K562 (cell line): ENCODE results near the gene ZNF790. TPM values are rescaled to one million over a fixed set of nuclear protein-coding genes. Genes with fewer than 3 reads are reported as not detected.

Experiments
- CEBPZ ChIP-seq: fragments of 150-350 bp; IDR thresholded peaks from 2 replicates; pipeline ENCODE4 v1.6.1; 2014; ENCODE audit warnings: low read depth, mild to moderate bottlenecking, low read length, borderline replicate concordance
- E2F4 ChIP-seq: sonication (generic); formaldehyde crosslinking; IDR thresholded peaks from 2 replicates; pipeline ENCODE4 v1.8.0; 2022; ENCODE audit warnings: mild to moderate bottlenecking, low read depth, missing genetic modification reagents
- HBP1 ChIP-seq: fragments of 450-650 bp; formaldehyde crosslinking; IDR thresholded peaks from 2 replicates; pipeline ENCODE4 v1.4.0; 2022; ENCODE audit warnings: missing genetic modification characterization
- TCF3 ChIP-seq: sonication (generic); formaldehyde crosslinking; IDR thresholded peaks from 2 replicates; pipeline ENCODE4 v1.4.0; 2020; ENCODE audit warnings: mild to moderate bottlenecking, missing genetic modification reagents
- ZBED1 ChIP-seq: IDR thresholded peaks from 2 replicates; pipeline ENCODE4 v1.6.1; 2014
- ZBTB17 ChIP-seq: fragments of 450-650 bp; formaldehyde crosslinking; IDR thresholded peaks from 2 replicates; pipeline ENCODE4 v1.4.0; 2020; ENCODE audit warnings: mild to moderate bottlenecking
- ZFP36 ChIP-seq: fragments of 150-350 bp; IDR thresholded peaks from 2 replicates; pipeline ENCODE4 v1.6.1; 2018; ENCODE audit warnings: low read length, low read depth; ENCODE audit not compliant: partially characterized antibody
- ZNF133 ChIP-seq: fragments of 250-450 bp; sonication (Bioruptor Pico); IDR thresholded peaks from 2 replicates; pipeline ENCODE4 v1.4.0; 2020; ENCODE audit warnings: mild to moderate bottlenecking
- ZNF318 ChIP-seq, 2 experiments: fragments of 450-650 bp; IDR thresholded peaks; 2 replicates each; pipeline ENCODE4 v1.6.1; 2016; ENCODE audit warnings: mild to moderate bottlenecking in 2 of 2, borderline replicate concordance in 1 of 2, low read depth in 1 of 2, moderate library complexity in 1 of 2
- ZNF511 ChIP-seq: sonication (generic); formaldehyde crosslinking; IDR thresholded peaks from 2 replicates; pipeline ENCODE4 v1.8.0; 2022; ENCODE audit warnings: mild to moderate bottlenecking, missing genetic modification reagents
- polyA plus RNA-seq, 8 experiments: library from polyadenylated mRNA; depleted of rRNA in 4 of 8; stranded (reverse) in 5 of 8; unstranded in 3 of 8; fragments of >200 nt; fragmentation: Nextera tagmentation in 2 of 8; fragmentation: Illumina TruSeq in 1 of 8; extraction: Ambion mirVana in 2 of 8; extraction: Trizol in 1 of 8; gene quantifications; 2 replicates each; pipeline versions ENCODE4 v1.2.1 to v1.2.3, GENCODE V29; 2011 to 2014; ENCODE audit warnings: inconsistent platforms in 1 of 8, missing spikeins in 1 of 8
- total RNA-seq, 7 experiments: library from RNA; depleted of rRNA in 6 of 7; stranded (reverse); fragments of >200 nt in 6 of 7; fragmentation: Illumina TruSeq in 2 of 7; extraction: Trizol in 2 of 7; gene quantifications; 2 replicates each; pipeline versions ENCODE4 v1.2.1 to v1.2.3, GENCODE V29; 2011 to 2021; ENCODE audit warnings: low replicate concordance in 1 of 7

ZNF790 gene
- total and polyA plus RNA-seq, 9 of the 15 experiments (the other 6 are each of a cell fraction or from before 2014, with no cell fraction given): 0.33 to 1.7 (median 0.53) TPM

- TF ChIP-seq ZNF318 (IDR thresholded peaks at IDR 0.05; ENCODE audit: borderline replicate concordance in 1 of 2, low read depth in 1 of 2) (no peak), TCF3 (CRISPR knock-in tag) (no peak), ZBTB17 (no peak), ZBED1 (no peak), ZNF511 (CRISPR knock-in tag) (no peak), E2F4 (no peak), ZNF133 (no peak), ZFP36 (no peak), CEBPZ (no peak), HBP1 (CRISPR knock-in tag) (no peak)
These were observed 65.6 kb downstream of the ZNF790 start, which contains the start of gene ZNF850 (continued) for GRCh38 chr19:36772311-36773222.
